Effector memory CD4-positive, alpha-beta T cell (primary cell): ENCODE data around the gene KAT7.

Experiments used
- DNase-seq, 3 donors: peaks; one replicate each; pipeline ENCODE4 v3.0.0-alpha.2; 2020
- H3K27ac ChIP-seq: 2 replicates; pipeline ENCODE4 v1.7.0; 2013; ENCODE audit warnings: mild to moderate bottlenecking, low read length, moderate library complexity; ENCODE audit not compliant: insufficient read depth, poor library complexity, severe bottlenecking
- H3K27me3 ChIP-seq: replicated peaks from 2 replicates; pipeline ENCODE4 v1.7.0; 2013; ENCODE audit warnings: mild to moderate bottlenecking, low read length; ENCODE audit not compliant: insufficient read depth, control insufficient read depth, poor library complexity, severe bottlenecking
- H3K36me3 ChIP-seq: 2 replicates; pipeline ENCODE4 v1.7.0; 2013; ENCODE audit warnings: mild to moderate bottlenecking, low read length, moderate library complexity; ENCODE audit not compliant: control insufficient read depth, insufficient read depth
- H3K4me1 ChIP-seq: 2 replicates; pipeline ENCODE4 v1.7.0; 2013; ENCODE audit warnings: low read length, mild to moderate bottlenecking; ENCODE audit not compliant: control insufficient read depth, insufficient read depth, poor library complexity, severe bottlenecking
- H3K4me3 ChIP-seq: 2 replicates; pipeline ENCODE4 v1.7.0; 2013; ENCODE audit warnings: low read length, low read depth, mild to moderate bottlenecking; ENCODE audit not compliant: insufficient read depth, poor library complexity, severe bottlenecking
- H3K9me3 ChIP-seq: 2 replicates; pipeline ENCODE4 v1.7.0; 2013; ENCODE audit warnings: mild to moderate bottlenecking, low read length, moderate library complexity; ENCODE audit not compliant: control insufficient read depth

The KAT7 gene

DNA sequence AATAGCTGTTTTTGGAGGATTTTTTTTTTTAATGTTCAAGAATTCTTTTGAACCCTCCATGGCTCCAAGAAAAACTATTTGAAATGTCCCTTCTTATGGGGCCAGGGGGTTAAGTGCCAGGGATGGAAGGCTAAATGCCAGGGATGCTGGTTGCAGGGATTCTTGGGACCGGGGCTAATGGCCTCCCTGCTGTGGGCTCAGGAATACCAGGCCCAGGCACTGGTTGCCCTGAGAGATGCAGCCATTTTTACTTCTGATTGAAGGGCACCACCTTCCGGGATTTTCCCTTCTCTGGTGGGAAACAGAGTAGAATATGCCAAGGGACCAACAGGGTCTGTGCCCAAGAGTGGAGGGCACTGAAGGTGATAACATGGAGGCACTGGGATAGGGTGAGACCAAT, 10.9 kb upstream of the KAT7 start:
- H3K36me3 ChIP-seq = no peaks in the 10 kb centered on the region
- no peak overlapping the region for H3K4me3 ChIP-seq
- DNase-seq = no peak
- H3K9me3 ChIP-seq = no peaks in the 10 kb centered on the region
- no peak overlapping the region for H3K27ac ChIP-seq
- H3K27me3 ChIP-seq = no peaks in the 10 kb centered on the region
- no peaks in the 10 kb centered on the region for H3K4me1 ChIP-seq

DNA sequence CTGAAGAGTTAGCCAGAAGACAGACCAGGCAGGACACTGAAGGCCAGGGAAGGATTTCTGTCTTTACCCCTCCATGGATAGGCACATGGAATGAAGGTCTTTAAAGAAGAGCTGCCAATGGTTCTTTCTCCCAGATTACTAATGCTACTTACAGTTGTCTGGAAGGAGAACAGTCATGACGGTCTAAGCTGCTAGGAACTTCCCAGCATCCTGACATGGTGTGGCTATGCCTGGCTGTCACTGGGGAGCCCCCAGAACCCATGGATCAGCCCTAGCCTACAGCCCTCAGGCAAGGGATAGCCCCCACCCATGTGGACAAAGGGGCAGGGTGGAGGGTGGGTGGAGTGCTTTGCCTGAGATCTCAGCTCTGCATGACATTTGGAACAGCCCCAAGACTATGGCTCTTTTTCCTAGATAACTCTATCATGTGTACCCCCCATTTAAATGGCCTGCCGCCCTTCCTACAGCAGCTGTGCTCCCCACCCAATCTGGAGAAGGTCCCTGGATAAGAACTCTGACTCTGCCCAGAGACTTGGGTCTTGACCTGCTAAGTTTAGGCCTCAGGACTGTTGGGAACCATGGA, 9.2 kb upstream of the KAT7 start:
- Histone ChIP-seq H3K36me3 (no peaks in the 10 kb centered on the region), H3K27ac (no peak overlapping the region), H3K9me3 (no peaks in the 10 kb centered on the region), H3K4me3 (no peak overlapping the region), H3K27me3 (no peaks in the 10 kb centered on the region), H3K4me1 (no peaks in the 10 kb centered on the region)
- DNase-seq = no peak

DNA sequence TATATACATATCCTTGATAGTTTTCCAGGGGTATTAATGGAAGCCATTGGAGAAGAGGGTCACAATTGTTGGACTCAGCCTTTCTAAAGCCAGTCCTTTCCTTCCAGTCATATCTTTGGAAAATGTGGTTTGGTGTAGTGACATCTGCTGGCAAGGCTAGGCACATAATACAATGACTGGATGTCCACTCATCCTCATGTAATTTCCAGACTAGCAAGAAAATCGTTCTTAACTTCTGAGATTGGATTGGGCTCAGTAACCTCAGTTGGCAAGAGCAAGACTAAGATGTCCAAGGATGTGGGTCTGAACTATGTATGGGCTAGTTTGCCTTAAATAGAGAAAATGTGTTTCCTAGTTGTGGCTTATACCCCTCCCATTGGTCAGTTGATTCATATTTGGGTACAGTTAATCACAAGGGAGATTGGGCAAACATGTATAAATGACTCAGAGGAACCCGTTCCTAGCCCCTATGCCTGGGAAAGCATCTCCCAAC, 8.7 kb upstream of the KAT7 start:
- Histone ChIP-seq H3K36me3 (no peaks in the 10 kb centered on the region), H3K4me1 (no peaks in the 10 kb centered on the region), H3K9me3 (no peaks in the 10 kb centered on the region), H3K4me3 (no peak overlapping the region), H3K27ac (no peak overlapping the region), H3K27me3 (no peaks in the 10 kb centered on the region)
- DNase-seq = no peak

DNA sequence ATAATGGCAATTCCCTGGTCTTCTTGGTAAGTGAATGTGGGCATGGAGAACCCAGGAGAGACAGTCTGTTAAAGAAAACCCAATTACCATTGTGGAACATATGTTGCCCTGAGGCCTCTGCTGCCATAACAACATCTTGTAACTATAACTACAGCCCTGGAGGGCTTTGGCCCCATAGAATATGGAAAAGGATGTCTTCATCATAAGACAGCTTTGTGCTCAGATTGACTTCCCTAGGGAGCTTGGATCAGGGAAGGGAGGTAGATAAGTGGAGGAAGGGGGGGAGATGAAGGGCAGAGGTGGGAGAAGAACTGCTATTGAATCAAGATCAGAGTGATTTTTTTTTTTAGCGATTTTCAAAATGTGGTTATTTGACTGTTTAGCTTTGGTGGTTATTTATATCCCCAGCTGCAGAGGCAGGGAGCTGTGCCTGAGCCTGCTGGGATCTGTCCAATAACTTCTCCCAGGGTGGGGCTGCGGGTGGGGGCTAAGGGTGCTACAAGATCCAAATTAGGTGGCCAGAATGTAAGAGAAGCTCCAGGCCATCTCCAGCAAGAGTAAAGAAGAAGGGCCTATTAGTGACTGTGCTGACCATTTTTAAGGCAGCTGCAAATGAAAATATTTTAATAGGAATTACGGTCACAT, 5.3 kb upstream of the KAT7 start:
- H3K4me1 ChIP-seq = peaks cover 4% of the 10 kb centered on the region
- H3K27ac ChIP-seq = no peak overlapping the region
- no peaks in the 10 kb centered on the region for H3K9me3 ChIP-seq
- no peak overlapping the region for H3K4me3 ChIP-seq
- no peaks in the 10 kb centered on the region for H3K27me3 ChIP-seq
- DNase-seq = no peak
- no peaks in the 10 kb centered on the region for H3K36me3 ChIP-seq

DNA sequence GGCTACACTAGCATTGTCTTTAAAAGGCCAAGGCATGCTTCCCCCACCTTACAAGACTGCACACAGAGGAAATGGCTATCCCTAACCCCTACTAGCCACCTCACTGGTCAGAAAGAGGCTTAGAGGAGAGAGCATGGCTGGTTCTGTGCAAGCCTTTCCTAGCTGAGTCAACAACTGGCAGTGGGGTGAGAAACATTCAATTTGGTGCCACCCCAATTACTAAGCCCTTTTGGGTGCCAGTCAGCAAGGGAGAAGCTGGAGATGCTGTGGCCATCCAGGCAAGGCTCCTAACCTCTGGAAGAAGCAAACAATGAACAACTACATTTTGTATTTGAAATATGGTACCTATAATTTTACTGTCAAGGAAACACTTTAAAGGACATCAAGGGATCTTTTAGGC, 4.7 kb upstream of the KAT7 start:
- Histone ChIP-seq H3K36me3 (no peaks in the 10 kb centered on the region), H3K9me3 (no peaks in the 10 kb centered on the region), H3K4me3 (no peak overlapping the region), H3K27me3 (no peaks in the 10 kb centered on the region), H3K4me1 (peaks cover 4% of the 10 kb centered on the region), H3K27ac (no peak overlapping the region)
- DNase-seq = no peak

DNA sequence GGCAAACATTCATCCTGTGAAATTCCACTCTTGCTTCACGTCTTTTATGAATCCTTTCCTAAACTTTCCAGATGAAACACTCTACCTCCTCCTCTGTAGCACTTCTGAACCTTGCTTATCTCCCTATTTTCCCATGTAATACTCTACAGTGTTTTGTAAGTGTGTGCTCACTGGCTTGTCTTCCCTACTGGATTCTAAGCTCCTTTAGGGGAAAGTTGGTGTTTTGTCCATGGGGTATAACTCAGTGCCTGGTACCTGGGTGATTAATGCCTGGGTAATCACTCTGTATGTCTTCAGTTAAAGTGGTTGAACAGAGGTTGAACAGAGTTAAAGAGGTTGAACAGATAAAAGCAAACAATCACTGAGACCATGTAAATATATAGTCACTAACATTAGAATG, 3.8 kb upstream of the KAT7 start:
- Histone ChIP-seq H3K9me3 (no peaks in the 10 kb centered on the region), H3K4me1 (peaks cover 8% of the 10 kb centered on the region), H3K27ac (no peak overlapping the region), H3K36me3 (no peaks in the 10 kb centered on the region), H3K27me3 (no peaks in the 10 kb centered on the region), H3K4me3 (no peak overlapping the region)
- DNase-seq = no peak

DNA sequence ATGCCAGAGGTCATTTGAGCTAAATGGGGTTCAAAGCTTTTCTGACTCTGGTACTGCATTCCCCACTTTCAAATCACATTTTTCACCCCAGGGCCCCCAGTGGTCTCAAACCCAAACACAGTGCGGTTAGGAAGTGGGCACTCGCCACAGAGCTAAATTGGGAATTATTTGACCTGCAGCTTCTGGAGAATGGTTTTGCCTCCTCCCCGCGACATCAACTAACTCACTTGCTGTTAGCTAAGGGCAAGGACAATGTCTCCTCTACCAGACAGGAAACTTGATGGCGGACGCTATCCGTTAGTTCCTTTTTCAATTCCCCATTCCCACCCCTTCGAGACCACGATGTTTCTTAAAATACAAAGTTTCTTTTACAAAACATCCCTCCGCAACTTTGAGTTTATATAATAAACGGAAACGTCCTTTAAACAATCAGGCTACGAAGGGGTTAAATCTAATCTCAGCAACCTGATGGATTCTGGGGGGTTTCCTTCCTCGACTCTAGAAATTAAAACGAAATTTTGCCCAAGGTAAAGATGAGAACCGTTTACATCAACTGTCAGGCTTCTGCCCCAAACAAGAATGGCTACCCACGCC, 500 bp upstream of the KAT7 start:
- H3K27me3 ChIP-seq = no peaks in the 10 kb centered on the region
- DNase-seq = peak in 2 of 3 donors; percentile 14
- no peaks in the 10 kb centered on the region for H3K9me3 ChIP-seq
- H3K4me1 ChIP-seq = peaks cover 21% of the 10 kb centered on the region
- peak overlapping the region; percentile 98 for H3K27ac ChIP-seq
- peak overlapping the region; percentile 48 for H3K4me3 ChIP-seq
- peaks cover 20% of the 10 kb centered on the region for H3K36me3 ChIP-seq

DNA sequence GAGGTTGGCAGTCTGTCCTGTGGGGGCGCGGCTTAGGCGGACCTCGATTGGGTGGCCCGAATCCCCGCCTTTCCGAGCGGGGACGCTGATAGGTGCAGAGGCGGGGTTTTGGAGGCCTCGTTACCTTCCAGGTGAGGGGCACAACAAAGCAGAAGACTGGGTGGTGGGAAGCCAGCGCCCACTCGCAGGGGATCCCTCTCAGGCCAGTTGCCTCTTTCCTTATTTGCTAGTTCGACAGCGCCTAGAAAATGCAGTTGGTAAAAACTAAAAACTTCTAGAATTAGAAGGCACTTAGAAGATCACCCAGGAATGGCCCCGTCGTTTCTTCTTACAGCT, 730 bp downstream of the KAT7 start:
- peak overlapping the region; percentile 98 for H3K27ac ChIP-seq

DNA sequence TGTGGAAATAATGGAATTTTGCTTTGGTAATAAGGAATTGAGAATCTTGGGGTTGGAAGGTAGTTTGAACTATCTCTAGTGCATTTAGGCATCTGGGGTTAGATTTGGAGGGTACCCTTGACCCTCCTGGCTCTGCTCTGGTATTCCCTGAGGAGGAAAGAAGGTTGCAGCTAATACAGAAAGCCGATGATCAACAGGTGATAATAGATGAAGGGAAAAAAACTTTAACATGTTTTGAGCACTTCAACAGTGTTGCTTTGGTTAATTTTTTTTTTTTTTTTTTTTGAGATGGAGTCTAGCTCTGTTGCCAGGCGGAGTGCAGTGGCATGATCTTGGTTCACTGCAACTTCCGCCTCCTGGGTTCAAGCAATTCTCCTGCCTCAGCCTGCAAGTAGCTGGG, 4.8 kb downstream of the KAT7 start:
- Histone ChIP-seq H3K9me3 (no peaks in the 10 kb centered on the region), H3K36me3 (peaks cover 61% of the 10 kb centered on the region), H3K4me1 (peaks cover 19% of the 10 kb centered on the region), H3K27me3 (no peaks in the 10 kb centered on the region), H3K27ac (no peak overlapping the region), H3K4me3 (no peak overlapping the region)
- DNase-seq = no peak

More for the DNA sequence above, 730 bp downstream of the KAT7 start:
- no peak for DNase-seq
- H3K36me3 ChIP-seq = peaks cover 31% of the 10 kb centered on the region
- H3K27me3 ChIP-seq = no peaks in the 10 kb centered on the region
- no peaks in the 10 kb centered on the region for H3K9me3 ChIP-seq
- H3K4me1 ChIP-seq = peaks cover 21% of the 10 kb centered on the region
- H3K4me3 ChIP-seq = peak overlapping the region; percentile 39

DNA sequence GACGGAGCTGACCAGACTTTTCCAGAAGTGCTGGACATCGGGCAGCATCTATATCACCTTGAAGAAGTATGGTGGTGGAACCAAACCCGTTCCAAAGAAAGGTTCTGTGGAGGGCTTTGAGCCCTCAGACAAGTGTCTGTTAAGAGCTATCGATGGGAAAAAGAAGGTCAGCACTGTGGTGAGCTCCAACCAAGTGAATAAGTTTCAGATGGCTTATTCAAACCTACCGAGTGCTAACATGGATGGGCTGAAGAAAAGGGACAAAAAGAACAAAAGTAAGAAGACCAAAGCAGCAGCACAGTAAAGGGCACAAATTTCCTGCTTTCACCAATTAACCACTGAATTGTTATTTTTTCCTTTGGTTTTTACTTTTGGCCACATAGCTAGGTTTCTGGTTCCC, 6.9 kb downstream of the KAT7 start:
- no peak overlapping the region for H3K27ac ChIP-seq
- H3K4me3 ChIP-seq = no peak overlapping the region
- H3K4me1 ChIP-seq = peaks cover 12% of the 10 kb centered on the region
- no peak for DNase-seq
- H3K9me3 ChIP-seq = no peaks in the 10 kb centered on the region
- no peaks in the 10 kb centered on the region for H3K27me3 ChIP-seq
- peaks cover 78% of the 10 kb centered on the region for H3K36me3 ChIP-seq
